Naive thymus-derived CD4-positive, alpha-beta T cell (primary cell): ENCODE results near the gene TEX38. TPM values are rescaled to one million over a fixed set of nuclear protein-coding genes. Genes with fewer than 3 reads are reported as not detected.
"Not testable (repeated sequence)": the region's sequence is repeated elsewhere in the genome, so short reads cannot be mapped to it uniquely, and the experiment has no call there.

ENCODE experiments used
- ATAC-seq: fragments of 150-1000 bp; cut with Tn5 transposase; 2 replicates; pipeline ENCODE4 v1.10.0; 2021; ENCODE audit warnings: mild to moderate bottlenecking, moderate library complexity
- CTCF ChIA-PET: fragments of 350-600 bp; sonication (Branson Sonifier 250); formaldehyde crosslinking; loops from one replicate; lab custom pipeline; 2021; ENCODE audit warnings: antibody characterized with exemption; lab: Charles Lee
- POLR2A ChIA-PET: fragments of 350-600 bp; sonication (Branson Sonifier 250); formaldehyde crosslinking; loops from one replicate; lab custom pipeline; 2021; ENCODE audit warnings: antibody characterized with exemption, inconsistent platforms; lab: Charles Lee
- DNase-seq, 9 donors: peaks; one replicate each; pipeline versions ENCODE4 v3.0.0 to v3.0.0-alpha.2; 2020 to 2022; ENCODE audit warnings: mixed read lengths in 1 of 9
- H3K27ac ChIP-seq: one replicate; pipeline ENCODE4 v1.7.0; 2013; ENCODE audit warnings: mild to moderate bottlenecking, low read depth, low read length, moderate library complexity
- H3K27me3 ChIP-seq, 2 donors: one replicate each; pipeline ENCODE4 v1.7.0; 2013; ENCODE audit warnings: low read length in 2 of 2, mild to moderate bottlenecking in 2 of 2, moderate library complexity in 2 of 2; ENCODE audit not compliant: control insufficient read depth in 2 of 2, insufficient read depth in 2 of 2
- H3K36me3 ChIP-seq, 3 experiments: 1 replicate in 2 of 3; 2 replicates in 1 of 3; pipeline ENCODE4 v1.7.0; 2013; ENCODE audit warnings: low read length in 3 of 3, mild to moderate bottlenecking in 3 of 3, moderate library complexity in 1 of 3; ENCODE audit not compliant: insufficient read depth in 3 of 3, control insufficient read depth in 2 of 3
- H3K4me1 ChIP-seq, 2 donors: one replicate each; pipeline ENCODE4 v1.7.0; 2013; ENCODE audit warnings: low read length in 2 of 2, mild to moderate bottlenecking in 2 of 2, moderate library complexity in 1 of 2; ENCODE audit not compliant: control insufficient read depth in 2 of 2, insufficient read depth in 2 of 2
- H3K4me3 ChIP-seq: 2 replicates; pipeline ENCODE4 v1.7.0; 2013; ENCODE audit warnings: mild to moderate bottlenecking, low read length
- H3K9me3 ChIP-seq, 3 experiments: 1 replicate in 2 of 3; 2 replicates in 1 of 3; pipeline ENCODE4 v1.7.0; 2013; ENCODE audit warnings: low read length in 3 of 3; ENCODE audit not compliant: control insufficient read depth in 2 of 3
- H3K27ac Mint-ChIP-seq, 9 donors: one replicate each; pipeline ENCODE4 v1.8.0; 2020 to 2022; ENCODE audit warnings: mixed read lengths in 9 of 9, mild to moderate bottlenecking in 8 of 9, moderate library complexity in 5 of 9, inconsistent platforms in 2 of 9
- H3K27me3 Mint-ChIP-seq, 5 donors: one replicate each; pipeline ENCODE4 v1.8.0; 2021 to 2022; ENCODE audit warnings: mixed read lengths in 5 of 5, mild to moderate bottlenecking in 1 of 5
- H3K36me3 Mint-ChIP-seq, 5 donors: one replicate each; pipeline ENCODE4 v1.8.0; 2020 to 2022; ENCODE audit warnings: mixed read lengths in 5 of 5, mild to moderate bottlenecking in 3 of 5, inconsistent platforms in 1 of 5
- H3K4me1 Mint-ChIP-seq, 7 donors: one replicate each; pipeline ENCODE4 v1.8.0; 2020 to 2022; ENCODE audit warnings: mixed read lengths in 7 of 7, mild to moderate bottlenecking in 3 of 7, inconsistent platforms in 1 of 7
- H3K4me3 Mint-ChIP-seq, 10 donors: one replicate each; pipeline ENCODE4 v1.8.0; 2020 to 2022; ENCODE audit warnings: mild to moderate bottlenecking in 10 of 10, mixed read lengths in 10 of 10, moderate library complexity in 6 of 10, inconsistent platforms in 2 of 10
- H3K9me3 Mint-ChIP-seq, 11 donors: one replicate each; pipeline ENCODE4 v1.8.0; 2020 to 2022; ENCODE audit warnings: mixed read lengths in 11 of 11, mild to moderate bottlenecking in 4 of 11, inconsistent platforms in 1 of 11, moderate library complexity in 1 of 11
- intact Hi-C, 2 donors: fragments of 100-400 bp; cut with micrococcal nuclease; formaldehyde crosslinking; loops; one replicate each; pipeline ENCODE4 v1.15.1; 2023
- polyA plus RNA-seq, 2 donors: library from polyadenylated mRNA; unstranded; fragments of 300-500 nt; fragmentation: Illumina TruSeq; gene quantifications; one replicate each; pipeline ENCODE4 v1.2.3, GENCODE V29; 2021
- total RNA-seq, 6 experiments: library from RNA in 5 of 6; stranded (reverse) in 5 of 6; gene quantifications; 1 replicate in 5 of 6; 2 replicates in 1 of 6; pipeline ENCODE4 v1.2.3 and lab custom pipeline; 2021 to 2026

Gene TEX38
- total and polyA plus RNA-seq, 7 experiments from 2014 or later: 0.32 to 0.49 TPM; not detected in 5

DNA sequence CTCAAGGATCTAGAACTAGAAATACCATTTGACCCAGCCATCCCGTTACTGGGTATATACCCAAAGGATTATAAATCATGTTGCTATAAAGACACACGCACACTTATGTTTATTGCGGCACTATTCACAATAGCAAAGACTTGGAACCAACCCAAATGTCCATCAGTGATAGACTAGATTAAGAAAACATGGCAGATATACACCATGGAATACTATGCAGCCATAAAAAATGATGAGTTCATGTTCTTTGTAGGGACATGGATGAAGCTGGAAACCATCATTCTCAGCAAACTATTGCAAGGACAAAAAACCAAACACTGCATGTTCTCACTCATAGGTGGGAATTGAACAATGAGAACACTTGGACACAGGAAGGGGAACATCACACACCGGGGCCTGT, 23.0 kb downstream of the TEX38 start:
- H3K4me3 Mint-ChIP-seq, H3K9me3 ChIP-seq, H3K27ac ChIP-seq, CTCF ChIA-PET, H3K4me1 ChIP-seq, H3K27ac Mint-ChIP-seq, ATAC-seq, H3K9me3 Mint-ChIP-seq, POLR2A ChIA-PET, H3K27me3 Mint-ChIP-seq, H3K4me3 ChIP-seq, intact Hi-C loops, DNase-seq, H3K27me3 ChIP-seq: not testable (repeated sequence)
- peaks cover 21 to 83% (median 27%) of the 10 kb centered on the region in 3 experiments for H3K36me3 ChIP-seq
- Mint-ChIP-seq H3K4me1 (peaks cover 5 to 20% (median 14%) of the 10 kb centered on the region in 7 donors), H3K36me3 (peaks cover 25 to 57% (median 45%) of the 10 kb centered on the region in 5 donors)

DNA sequence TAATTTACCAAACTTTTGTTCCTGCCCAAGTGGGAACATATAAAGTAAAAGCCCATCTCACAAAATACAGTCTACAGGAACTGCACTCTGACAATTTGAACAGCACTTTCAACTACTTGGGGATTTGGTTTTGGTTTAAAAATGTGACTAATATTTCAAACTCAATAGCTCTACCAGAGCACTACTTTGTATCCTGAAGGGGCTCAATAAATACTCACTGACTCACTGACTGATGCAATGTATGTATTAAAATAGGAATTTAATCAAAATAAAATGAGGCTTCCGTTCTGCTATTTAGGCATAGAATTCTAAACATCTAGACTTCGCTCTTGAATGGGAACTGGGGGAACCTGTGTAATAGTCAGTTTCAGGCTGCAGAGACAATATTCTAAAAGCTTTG, 25.4 kb downstream of the TEX38 start:
- Histone ChIP-seq H3K4me1 (no peaks in the 10 kb centered on the region), H3K4me3 (no peak overlapping the region), H3K27ac (no peak overlapping the region), H3K27me3 (no peaks in the 10 kb centered on the region), H3K36me3 (peaks cover 15 to 72% (median 17%) of the 10 kb centered on the region in 3 experiments), H3K9me3 (no peaks in the 10 kb centered on the region)
- peak overlapping the region in 3 of 9 donors; percentile 7 to 49 (median 13) for H3K27ac Mint-ChIP-seq
- ChIA-PET POLR2A (no interaction called here), CTCF (interaction anchor here (0.7 kb wide), 1 partner anchor 28 kb away, joined by 3 read pairs; no protein-coding TSS in a partner anchor)
- H3K4me1 Mint-ChIP-seq: peaks cover 9 to 40% (median 27%) of the 10 kb centered on the region in 7 donors
- no peak for ATAC-seq
- DNase-seq: no peak
- H3K27me3 Mint-ChIP-seq: no peaks in the 10 kb centered on the region
- intact Hi-C loops: no loop called here
- H3K4me3 Mint-ChIP-seq: no peak overlapping the region
- peaks cover 19 to 53% (median 34%) of the 10 kb centered on the region in 5 donors for H3K36me3 Mint-ChIP-seq
- H3K9me3 Mint-ChIP-seq: peaks cover 0 to 3% (median 0%) of the 10 kb centered on the region in 11 donors

DNA sequence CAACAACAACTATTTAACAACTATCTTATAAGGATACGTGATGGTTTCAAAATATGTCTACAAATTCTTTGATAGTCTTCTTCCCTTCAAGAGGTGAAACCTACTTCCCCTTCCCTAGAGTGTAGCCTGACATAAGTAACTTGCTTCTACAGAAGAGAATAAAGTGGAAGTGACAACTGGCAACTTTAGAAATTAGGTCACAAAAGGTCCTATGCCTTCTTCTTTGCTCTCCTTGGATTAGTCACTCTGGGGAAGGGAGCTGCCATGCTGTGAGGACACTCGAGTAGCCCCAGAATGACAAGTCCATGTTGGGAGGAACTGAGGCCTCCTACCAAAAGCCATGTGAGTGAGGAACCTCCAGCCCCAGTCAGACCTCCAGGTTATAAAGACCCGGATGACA, 28.0 kb downstream of the TEX38 start:
- peaks cover 15 to 61% (median 34%) of the 10 kb centered on the region in 5 donors for H3K36me3 Mint-ChIP-seq
- CTCF ChIA-PET: no interaction called here
- Histone ChIP-seq H3K4me3 (no peak overlapping the region), H3K4me1 (no peaks in the 10 kb centered on the region), H3K27me3 (no peaks in the 10 kb centered on the region), H3K9me3 (no peaks in the 10 kb centered on the region), H3K36me3 (peaks cover 15 to 80% (median 17%) of the 10 kb centered on the region in 3 experiments), H3K27ac (no peak overlapping the region)
- H3K9me3 Mint-ChIP-seq: peaks cover 0 to 3% (median 0%) of the 10 kb centered on the region in 11 donors
- no peak overlapping the region for H3K4me3 Mint-ChIP-seq
- POLR2A ChIA-PET: no interaction called here
- intact Hi-C loops: no loop called here
- H3K27me3 Mint-ChIP-seq: no peaks in the 10 kb centered on the region
- no peak for DNase-seq
- H3K27ac Mint-ChIP-seq: peak overlapping the region in 5 of 9 donors; percentile 39 to 46 (median 43)
- H3K4me1 Mint-ChIP-seq: peaks cover 15 to 59% (median 46%) of the 10 kb centered on the region in 7 donors
- ATAC-seq: peak; percentile 91

DNA sequence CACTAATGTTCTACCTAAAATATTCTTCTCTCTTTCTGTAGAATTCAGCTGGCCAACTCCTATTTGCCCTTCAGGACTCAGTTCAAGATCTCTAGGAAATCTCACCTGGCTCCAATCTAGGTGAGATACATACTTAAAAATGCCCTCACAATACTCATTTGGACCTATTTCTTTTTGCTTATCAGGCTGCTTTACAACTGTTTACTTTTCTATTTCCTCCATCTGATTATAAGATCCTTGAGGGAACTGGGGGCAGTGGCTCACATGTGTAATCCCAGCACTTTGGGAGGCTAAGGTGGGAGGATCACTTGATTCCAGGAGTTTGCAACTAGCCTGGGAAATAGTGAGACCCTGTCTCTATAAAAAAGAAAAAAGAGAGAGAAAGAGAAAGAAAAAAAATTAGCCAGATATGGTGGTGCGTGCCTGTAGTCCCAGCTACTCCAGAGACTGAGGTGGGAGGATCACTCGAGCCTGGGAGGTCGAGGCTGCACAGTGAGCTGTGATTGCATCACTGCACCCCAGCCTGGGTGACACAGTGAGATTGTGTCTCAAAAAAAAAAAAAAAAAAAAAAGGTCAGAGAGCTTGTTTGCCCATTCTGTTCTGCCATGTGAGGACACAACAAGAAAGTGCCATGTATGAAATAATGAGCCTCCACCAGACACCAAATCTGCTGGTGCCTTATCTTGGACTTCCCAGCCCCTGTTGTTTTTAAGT, 32.4 kb downstream of the TEX38 start:
- H3K27ac Mint-ChIP-seq: peak overlapping the region in 3 of 9 donors; percentile 16 to 48 (median 42)
- H3K4me1 Mint-ChIP-seq: peaks cover 14 to 66% (median 52%) of the 10 kb centered on the region in 7 donors
- peaks cover 3 to 55% (median 24%) of the 10 kb centered on the region in 5 donors for H3K36me3 Mint-ChIP-seq
- peaks cover 13 to 74% (median 27%) of the 10 kb centered on the region in 3 experiments for H3K36me3 ChIP-seq
- no peaks in the 10 kb centered on the region for H3K4me1 ChIP-seq
- POLR2A ChIA-PET: no interaction called here
- H3K4me3 ChIP-seq: no peak overlapping the region
- no peak for ATAC-seq
- H3K27me3 Mint-ChIP-seq: no peaks in the 10 kb centered on the region
- H3K27ac ChIP-seq: no peak overlapping the region
- no peak for DNase-seq
- H3K4me3 Mint-ChIP-seq: peak overlapping the region in 1 of 10 donors; percentile 35
- H3K27me3 ChIP-seq: no peaks in the 10 kb centered on the region
- CTCF ChIA-PET: no interaction called here
- no peaks in the 10 kb centered on the region for H3K9me3 Mint-ChIP-seq
- intact Hi-C loops: no loop called here
- H3K9me3 ChIP-seq: no peaks in the 10 kb centered on the region

DNA sequence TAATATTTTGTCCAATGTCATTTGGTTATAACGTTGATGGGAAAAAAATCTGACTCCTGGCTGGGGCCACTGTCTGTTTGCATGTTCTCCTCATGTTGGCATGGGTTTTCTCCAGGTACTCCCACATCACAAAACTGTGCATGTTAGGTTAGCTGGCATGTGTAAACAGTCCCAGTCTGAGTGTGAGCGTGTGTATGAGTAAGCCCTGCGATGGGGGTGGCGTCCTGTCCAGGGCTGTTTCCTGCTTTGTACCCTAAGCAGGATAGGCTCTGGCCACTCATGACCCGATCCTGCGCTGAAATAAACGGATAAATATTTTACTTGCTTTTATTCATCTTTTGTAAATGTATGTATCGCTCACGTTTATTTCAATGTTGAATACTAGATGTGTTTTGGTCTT, 33.8 kb downstream of the TEX38 start:
- H3K27ac ChIP-seq: no peak overlapping the region
- no peaks in the 10 kb centered on the region for H3K27me3 Mint-ChIP-seq
- H3K4me1 ChIP-seq: no peaks in the 10 kb centered on the region
- DNase-seq (no peak), ATAC-seq (no peak)
- intact Hi-C loops: no loop called here
- POLR2A ChIA-PET: no interaction called here
- peaks cover 12 to 61% (median 49%) of the 10 kb centered on the region in 7 donors for H3K4me1 Mint-ChIP-seq
- H3K9me3 Mint-ChIP-seq: no peaks in the 10 kb centered on the region
- H3K27ac Mint-ChIP-seq: no peak overlapping the region
- peaks cover 3 to 59% (median 26%) of the 10 kb centered on the region in 5 donors for H3K36me3 Mint-ChIP-seq
- H3K4me3 ChIP-seq: no peak overlapping the region
- CTCF ChIA-PET: interaction anchor here (0.6 kb wide), 1 partner anchor 81 kb away, joined by 4 read pairs; no protein-coding TSS in a partner anchor
- H3K4me3 Mint-ChIP-seq: no peak overlapping the region
- H3K36me3 ChIP-seq: peaks cover 13 to 76% (median 27%) of the 10 kb centered on the region in 3 experiments
- H3K9me3 ChIP-seq: no peaks in the 10 kb centered on the region
- no peaks in the 10 kb centered on the region for H3K27me3 ChIP-seq

DNA sequence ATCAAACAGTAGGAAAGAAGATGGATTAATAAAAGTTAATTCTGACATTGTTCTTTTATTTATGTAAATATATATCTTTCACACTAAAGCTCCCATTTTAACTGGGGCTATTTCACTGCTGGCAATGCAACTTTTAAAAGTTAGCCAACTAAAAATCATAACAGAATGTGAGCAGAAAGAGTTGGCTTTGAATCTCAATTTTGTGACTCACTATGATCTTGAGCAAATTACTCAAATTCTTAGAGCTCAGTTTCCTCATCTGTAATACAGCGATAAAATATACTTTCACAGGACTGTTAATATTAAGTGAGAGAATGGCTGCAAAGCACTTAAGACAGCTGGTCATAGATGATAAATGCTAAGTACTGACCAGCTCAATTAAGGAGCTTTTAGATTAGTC, 36.5 kb downstream of the TEX38 start:
- DNase-seq: no peak
- POLR2A ChIA-PET: interaction anchor here (0.5 to 0.7 kb wide), 2 partner anchors 175 to 1052 kb away, joined by 3 to 4 read pairs; no protein-coding TSS in a partner anchor
- ATAC-seq: no peak
- no peaks in the 10 kb centered on the region for H3K9me3 Mint-ChIP-seq
- H3K27ac Mint-ChIP-seq: no peak overlapping the region
- Histone ChIP-seq H3K27ac (no peak overlapping the region), H3K4me1 (no peaks in the 10 kb centered on the region), H3K27me3 (no peaks in the 10 kb centered on the region), H3K4me3 (no peak overlapping the region), H3K36me3 (peaks cover 13 to 73% (median 35%) of the 10 kb centered on the region in 3 experiments), H3K9me3 (no peaks in the 10 kb centered on the region)
- CTCF ChIA-PET: no interaction called here
- intact Hi-C loops: no loop called here
- peaks cover 3 to 57% (median 34%) of the 10 kb centered on the region in 5 donors for H3K36me3 Mint-ChIP-seq
- no peaks in the 10 kb centered on the region for H3K27me3 Mint-ChIP-seq
- peaks cover 10 to 56% (median 49%) of the 10 kb centered on the region in 7 donors for H3K4me1 Mint-ChIP-seq
- no peak overlapping the region for H3K4me3 Mint-ChIP-seq
